Omental fat pad (tissue), 4 donors: ENCODE data around the gene STK25. TPM values are rescaled to one million over a fixed set of nuclear protein-coding genes. Genes with fewer than 3 reads are reported as not detected.

Source experiments
- ATAC-seq: fragments of 150-250 bp; one replicate; pipeline ENCODE4 v1.9.1; 2016; ENCODE audit warnings: mild to moderate bottlenecking, moderate library complexity; ENCODE audit not compliant: low FRiP score
- DNase-seq: peaks from one replicate; pipeline ENCODE4 v3.0.0-alpha.2; 2019; ENCODE audit warnings: low spot score
- CTCF ChIP-seq, 3 donors: fragments of 450-650 bp; IDR thresholded peaks; one replicate each; pipeline ENCODE4 v1.5.1; 2016 to 2017; ENCODE audit warnings: antibody characterized with exemption in 3 of 3, mild to moderate bottlenecking in 3 of 3, moderate library complexity in 2 of 3
- total RNA-seq, 4 donors: library from RNA; depleted of rRNA; stranded (reverse); fragments of >200 nt; gene quantifications; one replicate each; pipeline ENCODE4 v1.1.0, GENCODE V29; 2016

Gene STK25
- total RNA-seq, 4 donors from 2014 or later: 103 to 175 (median 126) TPM

- DNase-seq (no peak), ATAC-seq (no peak)
- no peak for TF ChIP-seq CTCF (IDR thresholded peaks at IDR 0.05)
These were observed 26.7 kb downstream of the STK25 start for GRCh38 chr2:241481687-241482086.

GRCh38 chr2:241479026-241479898, 29.1 kb downstream of the STK25 start:
- TF ChIP-seq CTCF (IDR thresholded peaks at IDR 0.05): no peak
- ATAC-seq (no peak), DNase-seq (no peak)

- no peak for TF ChIP-seq CTCF (IDR thresholded peaks at IDR 0.05)
- DNase-seq: no peak
- ATAC-seq: no peak
These were observed 30.2 kb downstream of the STK25 start for GRCh38 chr2:241478166-241478565.

GRCh38 chr2:241475267-241475666, 33.1 kb downstream of the STK25 start:
- no peak for TF ChIP-seq CTCF (IDR thresholded peaks at IDR 0.05)
- ATAC-seq (no peak), DNase-seq (no peak)

GRCh38 chr2:241473399-241473798, 35.0 kb downstream of the STK25 start:
- TF ChIP-seq CTCF (IDR thresholded peaks at IDR 0.05): no peak
- DNase-seq (no peak), ATAC-seq (no peak)

- no peak for DNase-seq
- TF ChIP-seq CTCF (IDR thresholded peaks at IDR 0.05): no peak
- no peak for ATAC-seq
These were observed 38.6 kb downstream of the STK25 start for GRCh38 chr2:241469746-241470145.

- TF ChIP-seq CTCF (IDR thresholded peaks at IDR 0.05): no peak
- ATAC-seq: no peak
- no peak for DNase-seq
These were observed 40.0 kb downstream of the STK25 start for GRCh38 chr2:241468476-241468781.
